Tibial nerve (tissue), 4 donors: ENCODE results near the gene ULK1. TPM values are rescaled to one million over a fixed set of nuclear protein-coding genes. Genes with fewer than 3 reads are reported as not detected.

ENCODE experiments used
- DNase-seq, 2 donors: peaks; one replicate each; pipeline ENCODE4 v3.0.0-alpha.2; 2019; ENCODE audit warnings: low spot score in 2 of 2
- H3K27ac ChIP-seq, 4 donors: fragments of 200-600 bp; sonication (generic) in 3 of 4; one replicate each; pipeline ENCODE4 v1.5.1; 2017 to 2019; ENCODE audit warnings: mild to moderate bottlenecking in 1 of 4
- H3K27me3 ChIP-seq, 2 donors: fragments of 200-600 bp; sonication (generic) in 1 of 2; one replicate each; pipeline versions ENCODE4 v1.5.1 to v1.6.0; 2017 to 2019
- H3K36me3 ChIP-seq, 3 donors: fragments of 200-600 bp; sonication (generic); one replicate each; pipeline ENCODE4 v1.5.1; 2018 to 2019
- H3K4me1 ChIP-seq, 4 donors: fragments of 200-600 bp; sonication (generic) in 3 of 4; one replicate each; pipeline ENCODE4 v1.5.1; 2017 to 2019
- H3K4me3 ChIP-seq, 4 donors: fragments of 200-600 bp; sonication (generic) in 3 of 4; one replicate each; pipeline ENCODE4 v1.5.1; 2017 to 2019; ENCODE audit warnings: mild to moderate bottlenecking in 1 of 4, moderate library complexity in 1 of 4
- H3K9me3 ChIP-seq, 4 donors: fragments of 200-600 bp; sonication (generic) in 3 of 4; one replicate each; pipeline ENCODE4 v1.5.1; 2017 to 2019
- CTCF ChIP-seq, 5 experiments: fragments of 200-600 bp in 3 of 5; fragments of 450-650 bp in 2 of 5; sonication (generic) in 3 of 5; IDR thresholded peaks; one replicate each; pipeline ENCODE4 v1.5.1; 2016 to 2019; ENCODE audit warnings: antibody characterized with exemption in 5 of 5, mild to moderate bottlenecking in 3 of 5, moderate library complexity in 2 of 5
- WGBS, 2 donors: methylation state at CpG; one replicate each; pipeline ENCODE4 v1.1.5; 2018; 5-methylcytosine and 5-hydroxymethylcytosine counted together
- small RNA-seq: library from RNA; depleted of rRNA; stranded (forward); fragments of <200 nt; gene quantifications from one replicate; pipeline ENCODE3, GENCODE V24; 2016
- total RNA-seq, 4 donors: library from RNA; depleted of rRNA; stranded (reverse); fragments of >200 nt; gene quantifications; one replicate each; pipeline ENCODE4 v1.1.0, GENCODE V29; 2016

The ULK1 gene
- total RNA-seq, 4 donors from 2014 or later = 19.9 to 52.2 (median 38.0) TPM

- Histone ChIP-seq H3K4me3 (no peak overlapping the region), H3K9me3 (no peaks in the 10 kb centered on the region), H3K27ac (no peak overlapping the region), H3K36me3 (peaks cover 0 to 6% (median 0%) of the 10 kb centered on the region in 3 donors), H3K27me3 (no peaks in the 10 kb centered on the region), H3K4me1 (peaks cover 0 to 24% (median 0%) of the 10 kb centered on the region in 4 donors)
- 47 to 54% methylated on average over 1 of the region's 1 CpG for WGBS, 2 donors
- no peak for DNase-seq
- TF ChIP-seq CTCF (IDR thresholded peaks at IDR 0.05) = no peak
Observed at GRCh38 chr12:131971226-131971625, 76.8 kb downstream of the ULK1 start.

Small RNA genes lying within 50 kb of the gene (small RNA-seq; reads per million reads assigned to genes)
- gene AC131009.3 = not detected

Other genes starting within 250 kb of the ULK1 start
- 10 to 100 TPM; 49.8 to 88.8 (median 71.3) TPM for gene SFSWAP, start 183.5 kb upstream of the ULK1 start, total RNA-seq
- 10 to 100 TPM; 10.9 to 65.3 (median 32.6) TPM for gene MMP17, start 66.2 kb upstream of the ULK1 start, total RNA-seq
- gene PUS1, start 34.7 kb downstream of the ULK1 start, total RNA-seq = 10 to 100 TPM in 3 of 4 donors, 1 to 10 TPM in 1; 8.3 to 44.1 (median 15.6) TPM
- 10 to 100 TPM; 27.8 to 41.4 (median 32.2) TPM for gene EP400, start 55.3 kb downstream of the ULK1 start, total RNA-seq
- gene DDX51, start 249.7 kb downstream of the ULK1 start, total RNA-seq = 10 to 100 TPM; 15.5 to 43.8 (median 28.7) TPM
- 10 to 100 TPM in 3 of 4 donors, 1 to 10 TPM in 1; 8.2 to 24.9 (median 17.0) TPM for gene NOC4L, start 249.8 kb downstream of the ULK1 start, total RNA-seq